Testis (tissue), 2 donors: Measurements from ENCODE around the gene ERC2.

Source experiments
- CTCF ChIP-seq, 3 experiments: fragments of 450-650 bp in 2 of 3; fragments of 200-600 bp in 1 of 3; sonication (generic) in 1 of 3; IDR thresholded peaks; one replicate each; pipeline ENCODE4 v1.5.1; 2016 to 2019; ENCODE audit warnings: antibody characterized with exemption in 3 of 3, mild to moderate bottlenecking in 2 of 3, moderate library complexity in 1 of 3
- POLR2A ChIP-seq: fragments of 450-650 bp; IDR thresholded peaks from one replicate; pipeline ENCODE4 v1.6.1; 2017; ENCODE audit warnings: antibody characterized with exemption, mild to moderate bottlenecking, moderate library complexity

DNA sequence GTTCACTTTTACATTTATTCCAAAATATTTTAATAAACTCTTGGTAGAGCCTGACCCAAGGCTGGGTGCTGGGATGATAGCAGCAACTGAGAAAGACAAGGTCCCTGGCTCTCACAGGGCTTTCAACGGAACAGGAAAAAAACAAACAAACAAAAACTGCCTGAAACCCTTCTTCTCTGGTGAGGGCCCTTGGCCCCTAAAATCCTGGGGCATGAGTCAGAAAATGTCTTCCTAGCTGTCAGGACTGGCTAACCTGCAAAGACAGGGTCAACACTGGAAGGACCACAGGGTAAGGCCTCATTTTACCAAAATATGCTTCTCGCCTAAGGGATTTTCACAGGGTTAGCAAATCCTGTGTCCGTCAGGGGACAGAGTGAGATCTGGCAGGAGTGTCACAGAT lies 935.5 kb downstream of the ERC2 start:
- TF ChIP-seq CTCF (IDR thresholded peaks at IDR 0.05) (no peak), POLR2A (no peak)
